Activated CD8-positive, alpha-beta memory T cell treated with anti-CD3 and anti-CD28 coated beads for 36 hours (primary cell): Measurements from ENCODE around the gene PELI3. TPM values are rescaled to one million over a fixed set of nuclear protein-coding genes. Genes with fewer than 3 reads are reported as not detected.

Source experiments
- CTCF ChIA-PET: fragments of 350-600 bp; sonication (Branson Sonifier 250); formaldehyde crosslinking; loops from one replicate; lab custom pipeline; 2021; ENCODE audit warnings: antibody characterized with exemption; lab: Charles Lee
- POLR2A ChIA-PET: fragments of 350-600 bp; sonication (Branson Sonifier 250); formaldehyde crosslinking; loops from one replicate; lab custom pipeline; 2021; ENCODE audit warnings: antibody characterized with exemption; lab: Charles Lee
- total RNA-seq, 2 experiments: library from RNA; stranded (reverse); gene quantifications; one replicate each; pipeline ENCODE4 v1.2.3, GENCODE V29; 2021

PELI3 gene
- total RNA-seq, 2 experiments from 2014 or later = 7.9 to 8.2 TPM

- CTCF ChIA-PET = interaction anchor here (1.6 to 3.3 kb wide), 2 partner anchors 13 to 27 kb away, joined by 5 to 20 read pairs; partner anchors contain the start of genes DPP3 and MRPL11
- POLR2A ChIA-PET = interaction anchor here (0.5 to 1.3 kb wide), 2 partner anchors 213 to 350 kb away, joined by 3 to 5 read pairs; no protein-coding TSS in a partner anchor
Measured at GRCh38 chr11:66465373-66466224, 1.1 kb upstream of the PELI3 start.

- ChIA-PET CTCF (interaction anchor here (0.7 to 3.3 kb wide), 3 partner anchors 12 to 58 kb away, joined by 3 to 20 read pairs (median 3); partner anchors contain the start of genes DPP3 and MRPL11), POLR2A (interaction anchor here (0.9 to 1.6 kb wide), 3 partner anchors 13 to 211 kb away, joined by 5 to 10 read pairs (median 9); partner anchors contain the start of genes DPP3 and RBM14)
Measured at GRCh38 chr11:66467034-66467659, 442 bp downstream of the PELI3 start.

GRCh38 chr11:66467756-66468155 lies 1.1 kb downstream of the PELI3 start:
- ChIA-PET POLR2A (interaction anchor here (0.7 to 1.6 kb wide), 3 partner anchors 12 to 592 kb away, joined by 3 to 10 read pairs (median 3); partner anchors contain the start of gene DPP3), CTCF (interaction anchor here (0.7 to 3.3 kb wide), 2 partner anchors 11 to 29 kb away, joined by 3 to 20 read pairs; partner anchors contain the start of genes DPP3 and MRPL11)

GRCh38 chr11:66468691-66469090 lies 2.0 kb downstream of the PELI3 start:
- POLR2A ChIA-PET = interaction anchor here (1.0 kb wide), 1 partner anchor 12 kb away, joined by 3 read pairs; the partner anchor contains the start of gene DPP3
- CTCF ChIA-PET = interaction anchor here (1.4 kb wide), 1 partner anchor 10 kb away, joined by 5 read pairs; no protein-coding TSS in a partner anchor

- CTCF ChIA-PET = interaction anchor here (0.7 to 1.5 kb wide), 3 partner anchors 9 to 109 kb away, joined by 3 to 5 read pairs (median 3); partner anchors contain the start of gene MRPL11
- POLR2A ChIA-PET = interaction anchor here (0.7 kb wide), 1 partner anchor 143 kb away, joined by 4 read pairs; no protein-coding TSS in a partner anchor
Measured at GRCh38 chr11:66469441-66469840, 2.7 kb downstream of the PELI3 start.

GRCh38 chr11:66470015-66470414 lies 3.3 kb downstream of the PELI3 start:
- ChIA-PET POLR2A (interaction anchor here (0.6 to 0.9 kb wide), 3 partner anchors 24 to 143 kb away, joined by 3 to 6 read pairs (median 4); no protein-coding TSS in a partner anchor), CTCF (interaction anchor here (1.0 to 1.5 kb wide), 4 partner anchors 9 to 61 kb away, joined by 3 to 5 read pairs (median 3); partner anchors contain the start of genes DPP3 and MRPL11)

GRCh38 chr11:66471142-66471541 lies 4.4 kb downstream of the PELI3 start:
- POLR2A ChIA-PET = no interaction called here
- CTCF ChIA-PET = interaction anchor here (1.0 to 1.2 kb wide), 2 partner anchors 9 to 63 kb away, joined by 3 read pairs; partner anchors contain the start of gene DPP3

GRCh38 chr11:66472054-66472453 lies 5.3 kb downstream of the PELI3 start:
- ChIA-PET POLR2A (no interaction called here), CTCF (interaction anchor here (0.5 to 0.6 kb wide), 2 partner anchors 441 to 1791 kb away, joined by 5 read pairs; no protein-coding TSS in a partner anchor)

GRCh38 chr11:66473167-66473566 lies 6.5 kb downstream of the PELI3 start:
- ChIA-PET CTCF (no interaction called here), POLR2A (no interaction called here)

GRCh38 chr11:66473608-66474515 lies 7.2 kb downstream of the PELI3 start:
- ChIA-PET POLR2A (no interaction called here), CTCF (no interaction called here)

GRCh38 chr11:66475349-66476172 lies 8.9 kb downstream of the PELI3 start:
- POLR2A ChIA-PET = no interaction called here
- CTCF ChIA-PET = no interaction called here

- ChIA-PET POLR2A (no interaction called here), CTCF (interaction anchor here (0.5 kb wide), 1 partner anchor 559 kb away, joined by 4 read pairs; no protein-coding TSS in a partner anchor)
Measured at GRCh38 chr11:66476173-66476840, 9.6 kb downstream of the PELI3 start.

- CTCF ChIA-PET = interaction anchor here (0.5 to 3.7 kb wide), 2 partner anchors 10 to 559 kb away, joined by 4 to 20 read pairs; partner anchors contain the start of gene PELI3
- POLR2A ChIA-PET = no interaction called here
Measured at GRCh38 chr11:66476841-66477251, 10.1 kb downstream of the PELI3 start.

- ChIA-PET POLR2A (no interaction called here), CTCF (interaction anchor here (2.0 to 3.7 kb wide), 2 partner anchors 11 to 32 kb away, joined by 6 to 20 read pairs; partner anchors contain the start of gene PELI3)
Measured at GRCh38 chr11:66477263-66478201, 10.8 kb downstream of the PELI3 start.

- ChIA-PET CTCF (interaction anchor here (0.8 to 3.7 kb wide), 5 partner anchors 10 to 90 kb away, joined by 3 to 20 read pairs (median 6); partner anchors contain the start of genes MRPL11 and PELI3), POLR2A (interaction anchor here (0.5 to 1.2 kb wide), 3 partner anchors 12 to 152 kb away, joined by 3 read pairs; no protein-coding TSS in a partner anchor)
Measured at GRCh38 chr11:66478729-66479393, 12.2 kb downstream of the PELI3 start.
